Measurements from ENCODE around the gene EEF1AKMT4.

DNA sequence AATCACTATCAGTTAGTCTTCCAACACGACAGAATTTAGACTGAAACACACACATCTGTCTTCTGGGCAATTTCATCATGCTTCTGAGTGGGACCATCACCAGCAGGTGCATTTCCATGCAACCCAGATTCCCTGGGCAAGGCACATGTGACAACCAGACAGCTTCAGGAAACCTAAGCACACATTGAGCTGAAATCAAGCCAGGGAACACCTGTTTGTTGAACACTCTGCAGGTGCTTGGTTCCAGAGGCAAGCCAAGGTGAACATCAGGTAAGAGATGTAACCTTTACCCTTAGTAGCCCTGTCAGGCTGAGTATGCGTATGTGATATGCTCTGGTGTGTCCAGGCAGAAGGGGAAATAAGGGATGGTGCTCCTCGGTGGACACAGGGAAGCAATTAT is 46.3 kb downstream of the EEF1AKMT4 start:
- TF ChIP-seq, protein P1, sequence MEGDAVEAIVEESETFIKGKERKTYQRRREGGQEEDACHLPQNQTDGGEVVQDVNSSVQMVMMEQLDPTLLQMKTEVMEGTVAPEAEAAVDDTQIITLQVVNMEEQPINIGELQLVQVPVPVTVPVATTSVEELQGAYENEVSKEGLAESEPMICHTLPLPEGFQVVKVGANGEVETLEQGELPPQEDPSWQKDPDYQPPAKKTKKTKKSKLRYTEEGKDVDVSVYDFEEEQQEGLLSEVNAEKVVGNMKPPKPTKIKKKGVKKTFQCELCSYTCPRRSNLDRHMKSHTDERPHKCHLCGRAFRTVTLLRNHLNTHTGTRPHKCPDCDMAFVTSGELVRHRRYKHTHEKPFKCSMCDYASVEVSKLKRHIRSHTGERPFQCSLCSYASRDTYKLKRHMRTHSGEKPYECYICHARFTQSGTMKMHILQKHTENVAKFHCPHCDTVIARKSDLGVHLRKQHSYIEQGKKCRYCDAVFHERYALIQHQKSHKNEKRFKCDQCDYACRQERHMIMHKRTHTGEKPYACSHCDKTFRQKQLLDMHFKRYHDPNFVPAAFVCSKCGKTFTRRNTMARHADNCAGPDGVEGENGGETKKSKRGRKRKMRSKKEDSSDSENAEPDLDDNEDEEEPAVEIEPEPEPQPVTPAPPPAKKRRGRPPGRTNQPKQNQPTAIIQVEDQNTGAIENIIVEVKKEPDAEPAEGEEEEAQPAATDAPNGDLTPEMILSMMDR (conservative IDR thresholded peaks at IDR 0.05; ENCODE audit: low read depth, low read length), result no peak
- no peak for TF ChIP-seq EZH2 (IDR thresholded peaks at IDR 0.05; ENCODE audit: borderline replicate concordance, low read depth, low read length, poor library complexity, severe bottlenecking)
